IMR-90 (cell line): ENCODE data around the gene SORCS1.

ENCODE experiments used
- BHLHE40 ChIP-seq: fragments of 150-350 bp; IDR thresholded peaks from 2 replicates; pipeline ENCODE4 v1.6.1; 2016; ENCODE audit warnings: mild to moderate bottlenecking, low read depth, low read length
- CEBPB ChIP-seq: IDR thresholded peaks from 2 replicates; pipeline ENCODE4 v1.6.1; 2012; ENCODE audit warnings: low read depth, low read length, improper control_type of control experiment
- FOS ChIP-seq: fragments of 150-350 bp; IDR thresholded peaks from 2 replicates; pipeline ENCODE4 v1.6.1; 2016; ENCODE audit warnings: low read depth, low read length
- MAFK ChIP-seq: IDR thresholded peaks from 2 replicates; pipeline ENCODE4 v1.6.1; 2012; ENCODE audit warnings: low read depth, low read length, improper control_type of control experiment
- MAZ ChIP-seq: IDR thresholded peaks from 2 replicates; pipeline ENCODE4 v1.6.1; 2012; ENCODE audit warnings: low read depth, mild to moderate bottlenecking, low read length, improper control_type of control experiment, moderate library complexity, borderline replicate concordance
- MXI1 ChIP-seq: IDR thresholded peaks from 2 replicates; pipeline ENCODE4 v1.6.1; 2012; ENCODE audit warnings: low read depth, mild to moderate bottlenecking, low read length, moderate library complexity, borderline replicate concordance
- POLR2A ChIP-seq: IDR thresholded peaks from 2 replicates; pipeline ENCODE4 v1.6.1; 2012; ENCODE audit warnings: mild to moderate bottlenecking, low read depth, low read length
- RAD21 ChIP-seq: IDR thresholded peaks from 2 replicates; pipeline ENCODE4 v1.6.1; 2012; ENCODE audit warnings: low read length, improper control_type of control experiment
- RCOR1 ChIP-seq: IDR thresholded peaks from 2 replicates; pipeline ENCODE4 v1.6.1; 2012; ENCODE audit warnings: mild to moderate bottlenecking, low read length, improper control_type of control experiment; ENCODE audit not compliant: insufficient replicate concordance
- RFX5 ChIP-seq: IDR thresholded peaks from 2 replicates; pipeline ENCODE4 v1.8.0; 2012; ENCODE audit warnings: low read depth, mild to moderate bottlenecking, low read length, moderate library complexity
- SMC3 ChIP-seq: fragments of 150-350 bp; IDR thresholded peaks from 2 replicates; pipeline ENCODE4 v1.6.1; 2016; ENCODE audit warnings: low read depth, mild to moderate bottlenecking, antibody characterized with exemption, low read length, moderate library complexity
- TF ChIP-seq, protein P1 (sequence below): conservative IDR thresholded peaks from 2 replicates; pipeline ENCODE4 v1.5.1; 2012; ENCODE audit warnings: mild to moderate bottlenecking, low read depth, low read length, improper control_type of control experiment
- TF ChIP-seq, protein P2 (sequence below): fragments of 150-350 bp; IDR thresholded peaks from 2 replicates; pipeline ENCODE4 v1.6.1; 2017; ENCODE audit warnings: mild to moderate bottlenecking, antibody characterized with exemption, low read length, low read depth
- TF ChIP-seq, protein P3 (sequence below): fragments of 150-350 bp; IDR thresholded peaks from 2 replicates; pipeline ENCODE4 v1.6.1; 2016; ENCODE audit warnings: low read depth, mild to moderate bottlenecking, low read length, moderate library complexity, borderline replicate concordance

DNA sequence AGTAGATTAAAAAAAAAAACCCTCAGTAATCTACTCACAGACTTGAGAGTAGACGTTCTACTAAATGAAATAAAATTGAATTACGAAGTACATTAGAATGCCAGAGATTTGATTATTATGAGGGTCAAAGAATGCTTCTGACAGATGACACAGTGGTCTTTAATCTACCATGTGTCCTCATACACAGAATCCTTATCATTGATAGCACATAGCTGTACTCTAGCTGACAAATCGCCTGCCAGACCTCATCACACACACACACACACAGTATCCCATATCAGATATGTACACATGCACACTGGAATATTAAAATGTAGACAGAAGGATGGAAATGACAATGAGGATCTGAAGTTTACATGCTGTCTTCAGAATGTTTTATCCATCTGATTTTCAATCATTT is 104.6 kb downstream of the SORCS1 start:
- TF ChIP-seq, protein P1, sequence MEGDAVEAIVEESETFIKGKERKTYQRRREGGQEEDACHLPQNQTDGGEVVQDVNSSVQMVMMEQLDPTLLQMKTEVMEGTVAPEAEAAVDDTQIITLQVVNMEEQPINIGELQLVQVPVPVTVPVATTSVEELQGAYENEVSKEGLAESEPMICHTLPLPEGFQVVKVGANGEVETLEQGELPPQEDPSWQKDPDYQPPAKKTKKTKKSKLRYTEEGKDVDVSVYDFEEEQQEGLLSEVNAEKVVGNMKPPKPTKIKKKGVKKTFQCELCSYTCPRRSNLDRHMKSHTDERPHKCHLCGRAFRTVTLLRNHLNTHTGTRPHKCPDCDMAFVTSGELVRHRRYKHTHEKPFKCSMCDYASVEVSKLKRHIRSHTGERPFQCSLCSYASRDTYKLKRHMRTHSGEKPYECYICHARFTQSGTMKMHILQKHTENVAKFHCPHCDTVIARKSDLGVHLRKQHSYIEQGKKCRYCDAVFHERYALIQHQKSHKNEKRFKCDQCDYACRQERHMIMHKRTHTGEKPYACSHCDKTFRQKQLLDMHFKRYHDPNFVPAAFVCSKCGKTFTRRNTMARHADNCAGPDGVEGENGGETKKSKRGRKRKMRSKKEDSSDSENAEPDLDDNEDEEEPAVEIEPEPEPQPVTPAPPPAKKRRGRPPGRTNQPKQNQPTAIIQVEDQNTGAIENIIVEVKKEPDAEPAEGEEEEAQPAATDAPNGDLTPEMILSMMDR = no peak
- TF ChIP-seq POLR2A (no peak), MAZ (no peak), RCOR1 (no peak), SMC3 (no peak), MXI1 (no peak), BHLHE40 (no peak), CEBPB (no peak), RAD21 (no peak), RFX5 (no peak), FOS (no peak), MAFK (no peak)
- TF ChIP-seq, protein P2, sequence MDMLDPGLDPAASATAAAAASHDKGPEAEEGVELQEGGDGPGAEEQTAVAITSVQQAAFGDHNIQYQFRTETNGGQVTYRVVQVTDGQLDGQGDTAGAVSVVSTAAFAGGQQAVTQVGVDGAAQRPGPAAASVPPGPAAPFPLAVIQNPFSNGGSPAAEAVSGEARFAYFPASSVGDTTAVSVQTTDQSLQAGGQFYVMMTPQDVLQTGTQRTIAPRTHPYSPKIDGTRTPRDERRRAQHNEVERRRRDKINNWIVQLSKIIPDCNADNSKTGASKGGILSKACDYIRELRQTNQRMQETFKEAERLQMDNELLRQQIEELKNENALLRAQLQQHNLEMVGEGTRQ = no peak
- TF ChIP-seq, protein P3, sequence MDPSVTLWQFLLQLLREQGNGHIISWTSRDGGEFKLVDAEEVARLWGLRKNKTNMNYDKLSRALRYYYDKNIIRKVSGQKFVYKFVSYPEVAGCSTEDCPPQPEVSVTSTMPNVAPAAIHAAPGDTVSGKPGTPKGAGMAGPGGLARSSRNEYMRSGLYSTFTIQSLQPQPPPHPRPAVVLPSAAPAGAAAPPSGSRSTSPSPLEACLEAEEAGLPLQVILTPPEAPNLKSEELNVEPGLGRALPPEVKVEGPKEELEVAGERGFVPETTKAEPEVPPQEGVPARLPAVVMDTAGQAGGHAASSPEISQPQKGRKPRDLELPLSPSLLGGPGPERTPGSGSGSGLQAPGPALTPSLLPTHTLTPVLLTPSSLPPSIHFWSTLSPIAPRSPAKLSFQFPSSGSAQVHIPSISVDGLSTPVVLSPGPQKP = no peak
